ENCODE data around the gene GDF2. TPM values are rescaled to one million over a fixed set of nuclear protein-coding genes. Genes with fewer than 3 reads are reported as not detected.

GDF2 gene
- total and polyA plus RNA-seq, 2 experiments from 2014 or later, result not detected

GRCh38 chr10:47326927-47327330 lies 4.7 kb downstream of the GDF2 start:
- H3K4me3 ChIP-seq, result no peak overlapping the region
- Mint-ChIP-seq H3K36me3 (ENCODE audit: low read depth) (no peaks in the 10 kb centered on the region), H3K27ac (no peak overlapping the region), H3K9me3 (no peaks in the 10 kb centered on the region), H3K27me3 (ENCODE audit: insufficient read depth, low read depth, poor library complexity) (peaks cover 1% of the 10 kb centered on the region), H3K4me1 (no peaks in the 10 kb centered on the region; the same call in 1 of the 3 replicates), H3K4me3 (no peak overlapping the region)
- no peaks in the 10 kb centered on the region for H3K4me1 ChIP-seq (ENCODE audit: insufficient read depth)
- ATAC-seq (no peak), DNase-seq (ENCODE audit: low spot score) (no peak)
- H4K20me1 ChIP-seq (replicated peaks; ENCODE audit: insufficient read depth), result no peaks in the 10 kb centered on the region
- no peak overlapping the region for H3K27ac ChIP-seq (ENCODE audit: low read depth)
- H3K9me2 ChIP-seq (ENCODE audit: insufficient read depth), result no peaks in the 10 kb centered on the region
- no peaks in the 10 kb centered on the region for H3F3A ChIP-seq (replicated peaks; ENCODE audit: low read depth)
- H3K27me3 ChIP-seq (ENCODE audit: insufficient read depth), result no peaks in the 10 kb centered on the region
- no peaks in the 10 kb centered on the region for H3K36me3 ChIP-seq (ENCODE audit: insufficient read depth)
- no peak overlapping the region for H3K4me2 ChIP-seq
- no peak overlapping the region for H2AFZ ChIP-seq
- TF ChIP-seq EZH2 (IDR thresholded peaks at IDR 0.05; ENCODE audit: low read depth, unreplicated experiment) (no peak), ZNF114 (CRISPR knock-in tag; IDR thresholded peaks at IDR 0.05) (no peak), JUNB (IDR thresholded peaks at IDR 0.05; ENCODE audit: unreplicated experiment) (no peak), EZH2phosphoT487 (IDR thresholded peaks at IDR 0.05; ENCODE audit: unreplicated experiment) (no peak), CREB1 (CRISPR knock-in tag; IDR thresholded peaks at IDR 0.05; ENCODE audit: low read depth) (no peak), STAT1 (IDR thresholded peaks at IDR 0.05; ENCODE audit: unreplicated experiment) (no peak), CTCF (conservative IDR thresholded peaks at IDR 0.05; ENCODE audit: low read depth in 2 of 2) (no peak), NANOG (IDR thresholded peaks at IDR 0.05; ENCODE audit: borderline replicate concordance) (no peak), ZNF331 (CRISPR knock-in tag; IDR thresholded peaks at IDR 0.05; ENCODE audit: low read depth) (no peak), POLR2AphosphoS5 (IDR thresholded peaks at IDR 0.05; ENCODE audit: low read depth) (no peak), ZNF462 (CRISPR knock-in tag; IDR thresholded peaks at IDR 0.05) (no peak)
- TF ChIP-seq, protein P1, sequence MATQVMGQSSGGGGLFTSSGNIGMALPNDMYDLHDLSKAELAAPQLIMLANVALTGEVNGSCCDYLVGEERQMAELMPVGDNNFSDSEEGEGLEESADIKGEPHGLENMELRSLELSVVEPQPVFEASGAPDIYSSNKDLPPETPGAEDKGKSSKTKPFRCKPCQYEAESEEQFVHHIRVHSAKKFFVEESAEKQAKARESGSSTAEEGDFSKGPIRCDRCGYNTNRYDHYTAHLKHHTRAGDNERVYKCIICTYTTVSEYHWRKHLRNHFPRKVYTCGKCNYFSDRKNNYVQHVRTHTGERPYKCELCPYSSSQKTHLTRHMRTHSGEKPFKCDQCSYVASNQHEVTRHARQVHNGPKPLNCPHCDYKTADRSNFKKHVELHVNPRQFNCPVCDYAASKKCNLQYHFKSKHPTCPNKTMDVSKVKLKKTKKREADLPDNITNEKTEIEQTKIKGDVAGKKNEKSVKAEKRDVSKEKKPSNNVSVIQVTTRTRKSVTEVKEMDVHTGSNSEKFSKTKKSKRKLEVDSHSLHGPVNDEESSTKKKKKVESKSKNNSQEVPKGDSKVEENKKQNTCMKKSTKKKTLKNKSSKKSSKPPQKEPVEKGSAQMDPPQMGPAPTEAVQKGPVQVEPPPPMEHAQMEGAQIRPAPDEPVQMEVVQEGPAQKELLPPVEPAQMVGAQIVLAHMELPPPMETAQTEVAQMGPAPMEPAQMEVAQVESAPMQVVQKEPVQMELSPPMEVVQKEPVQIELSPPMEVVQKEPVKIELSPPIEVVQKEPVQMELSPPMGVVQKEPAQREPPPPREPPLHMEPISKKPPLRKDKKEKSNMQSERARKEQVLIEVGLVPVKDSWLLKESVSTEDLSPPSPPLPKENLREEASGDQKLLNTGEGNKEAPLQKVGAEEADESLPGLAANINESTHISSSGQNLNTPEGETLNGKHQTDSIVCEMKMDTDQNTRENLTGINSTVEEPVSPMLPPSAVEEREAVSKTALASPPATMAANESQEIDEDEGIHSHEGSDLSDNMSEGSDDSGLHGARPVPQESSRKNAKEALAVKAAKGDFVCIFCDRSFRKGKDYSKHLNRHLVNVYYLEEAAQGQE (IDR thresholded peaks at IDR 0.05; ENCODE audit: unreplicated experiment), result no peak
- TF ChIP-seq, protein P2, sequence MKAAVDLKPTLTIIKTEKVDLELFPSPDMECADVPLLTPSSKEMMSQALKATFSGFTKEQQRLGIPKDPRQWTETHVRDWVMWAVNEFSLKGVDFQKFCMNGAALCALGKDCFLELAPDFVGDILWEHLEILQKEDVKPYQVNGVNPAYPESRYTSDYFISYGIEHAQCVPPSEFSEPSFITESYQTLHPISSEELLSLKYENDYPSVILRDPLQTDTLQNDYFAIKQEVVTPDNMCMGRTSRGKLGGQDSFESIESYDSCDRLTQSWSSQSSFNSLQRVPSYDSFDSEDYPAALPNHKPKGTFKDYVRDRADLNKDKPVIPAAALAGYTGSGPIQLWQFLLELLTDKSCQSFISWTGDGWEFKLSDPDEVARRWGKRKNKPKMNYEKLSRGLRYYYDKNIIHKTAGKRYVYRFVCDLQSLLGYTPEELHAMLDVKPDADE (IDR thresholded peaks at IDR 0.05), result no peak
- H3K79me2 ChIP-seq (replicated peaks; ENCODE audit: insufficient read depth), result no peaks in the 10 kb centered on the region

Measured in GM23338 (cell line).